ENCODE data around the gene TMEM243.

The TMEM243 gene

DNA sequence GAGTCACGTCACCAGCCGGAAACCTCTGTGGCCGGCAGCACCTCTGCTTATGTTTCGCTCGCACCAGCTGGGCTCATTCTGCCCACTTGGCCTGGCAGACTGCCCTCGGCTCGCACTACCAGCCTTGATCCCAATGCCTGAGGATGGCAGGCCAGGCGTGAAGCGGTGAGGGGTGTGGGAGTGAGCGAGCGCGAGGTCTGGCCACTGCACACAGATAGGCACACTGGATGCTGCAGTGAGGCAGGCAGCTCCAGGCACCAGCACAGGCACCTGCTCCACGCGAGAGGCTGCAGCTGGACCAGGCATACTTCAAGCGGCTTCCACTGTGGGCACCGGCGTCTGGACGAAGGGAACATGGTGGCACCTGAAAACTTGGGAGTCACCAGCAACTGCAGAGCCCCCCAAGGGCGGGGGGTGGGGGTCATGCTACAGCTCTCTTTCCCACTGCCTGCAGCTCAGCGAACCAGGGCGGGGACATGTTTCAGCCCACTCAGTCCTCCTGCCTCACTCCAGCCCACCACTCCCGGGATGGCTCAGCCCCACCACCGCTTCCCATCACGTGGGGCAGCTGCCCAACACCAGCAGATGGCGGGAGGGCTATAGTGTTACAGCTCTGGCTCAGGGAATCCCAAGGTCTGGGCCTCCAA, 72.7 kb downstream of the TMEM243 start:
- TF ChIP-seq, protein P1, sequence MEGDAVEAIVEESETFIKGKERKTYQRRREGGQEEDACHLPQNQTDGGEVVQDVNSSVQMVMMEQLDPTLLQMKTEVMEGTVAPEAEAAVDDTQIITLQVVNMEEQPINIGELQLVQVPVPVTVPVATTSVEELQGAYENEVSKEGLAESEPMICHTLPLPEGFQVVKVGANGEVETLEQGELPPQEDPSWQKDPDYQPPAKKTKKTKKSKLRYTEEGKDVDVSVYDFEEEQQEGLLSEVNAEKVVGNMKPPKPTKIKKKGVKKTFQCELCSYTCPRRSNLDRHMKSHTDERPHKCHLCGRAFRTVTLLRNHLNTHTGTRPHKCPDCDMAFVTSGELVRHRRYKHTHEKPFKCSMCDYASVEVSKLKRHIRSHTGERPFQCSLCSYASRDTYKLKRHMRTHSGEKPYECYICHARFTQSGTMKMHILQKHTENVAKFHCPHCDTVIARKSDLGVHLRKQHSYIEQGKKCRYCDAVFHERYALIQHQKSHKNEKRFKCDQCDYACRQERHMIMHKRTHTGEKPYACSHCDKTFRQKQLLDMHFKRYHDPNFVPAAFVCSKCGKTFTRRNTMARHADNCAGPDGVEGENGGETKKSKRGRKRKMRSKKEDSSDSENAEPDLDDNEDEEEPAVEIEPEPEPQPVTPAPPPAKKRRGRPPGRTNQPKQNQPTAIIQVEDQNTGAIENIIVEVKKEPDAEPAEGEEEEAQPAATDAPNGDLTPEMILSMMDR (IDR thresholded peaks at IDR 0.05) = no peak

Measured in LNCAP (cell line).